Raji (cell line): Measurements from ENCODE around the gene SGMS1.

ENCODE experiments used
- POLR2A ChIP-seq: IDR thresholded peaks from 2 replicates; pipeline ENCODE4 v1.6.1; 2011; ENCODE audit warnings: low read depth, low read length, control low read depth; ENCODE audit not compliant: insufficient read depth

SGMS1 gene

DNA sequence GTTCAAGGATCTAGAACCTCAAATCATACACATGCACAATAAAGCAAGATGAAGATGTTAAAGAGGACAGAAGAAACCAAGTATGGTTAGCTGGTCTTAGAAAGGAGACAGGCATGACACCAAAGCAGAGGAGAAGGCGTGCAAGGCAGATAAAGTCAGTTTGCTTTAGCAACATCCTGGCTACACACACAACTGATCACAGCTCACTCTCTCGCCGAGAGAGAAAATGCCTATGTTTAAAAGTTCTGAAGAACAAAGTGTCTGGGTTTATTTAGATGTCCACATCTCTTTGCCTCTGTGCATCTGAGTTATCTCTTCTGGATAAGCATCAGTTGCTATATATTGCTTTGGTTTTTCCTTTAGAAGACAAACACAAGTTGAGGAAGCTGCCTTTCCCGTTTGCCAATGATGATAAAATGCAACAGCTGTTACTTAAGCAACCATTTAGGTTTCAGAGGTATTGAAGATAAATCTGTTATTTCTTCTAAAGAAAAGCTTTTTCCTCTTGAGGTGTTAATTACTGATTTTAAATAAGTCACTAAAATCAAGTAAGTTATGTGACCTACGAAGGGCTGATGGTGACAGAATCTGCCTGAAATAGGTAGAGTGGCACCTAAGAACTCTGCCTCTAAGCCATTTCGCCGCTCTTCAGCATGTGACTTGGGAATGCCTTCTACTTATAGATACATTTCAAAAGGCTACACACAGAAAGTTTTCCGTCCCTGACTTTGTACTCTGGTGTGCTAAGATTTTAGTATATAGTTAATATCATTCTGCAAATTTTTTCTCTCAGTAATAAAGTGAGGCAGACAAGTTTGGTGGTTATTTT lies 226.2 kb downstream of the SGMS1 start:
- no peak for TF ChIP-seq POLR2A

DNA sequence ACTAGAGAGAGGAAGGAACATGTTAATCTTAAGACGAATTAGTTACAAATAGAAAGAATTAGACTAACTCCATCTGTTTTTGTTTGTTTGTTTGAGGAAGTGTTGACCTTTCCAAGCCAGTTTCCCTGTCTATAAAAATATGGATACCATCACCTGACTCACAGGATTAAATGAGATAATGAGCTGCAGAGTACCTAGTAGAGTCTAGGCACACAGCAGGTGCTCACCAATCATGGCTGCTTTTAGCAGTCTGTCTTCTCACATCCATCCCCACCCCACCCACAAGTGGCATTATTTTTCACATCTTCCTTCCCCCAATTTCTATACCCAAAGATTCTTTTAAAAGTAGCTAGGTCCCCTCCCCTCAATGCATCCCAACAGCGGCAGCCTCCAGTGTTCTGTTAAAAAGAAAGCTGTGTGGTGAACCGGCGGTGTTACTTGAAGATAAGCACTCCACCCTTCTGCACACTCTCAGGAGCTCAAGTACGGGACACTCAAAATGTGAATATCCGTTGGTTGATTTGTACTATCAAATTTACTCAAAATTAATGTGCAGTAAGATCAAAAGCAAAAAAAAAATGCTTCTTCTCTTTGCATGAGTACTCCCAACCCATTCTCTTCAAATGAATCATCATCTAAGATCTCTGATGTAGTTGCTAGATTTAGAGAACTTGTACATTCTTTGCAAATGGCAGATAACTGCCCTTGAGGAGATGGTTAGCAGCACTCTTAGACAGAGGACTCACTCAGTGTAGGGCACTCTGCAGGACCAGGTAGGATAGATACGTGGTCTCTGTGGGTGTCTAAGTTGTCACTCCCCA lies 227.1 kb downstream of the SGMS1 start:
- TF ChIP-seq POLR2A: no peak

DNA sequence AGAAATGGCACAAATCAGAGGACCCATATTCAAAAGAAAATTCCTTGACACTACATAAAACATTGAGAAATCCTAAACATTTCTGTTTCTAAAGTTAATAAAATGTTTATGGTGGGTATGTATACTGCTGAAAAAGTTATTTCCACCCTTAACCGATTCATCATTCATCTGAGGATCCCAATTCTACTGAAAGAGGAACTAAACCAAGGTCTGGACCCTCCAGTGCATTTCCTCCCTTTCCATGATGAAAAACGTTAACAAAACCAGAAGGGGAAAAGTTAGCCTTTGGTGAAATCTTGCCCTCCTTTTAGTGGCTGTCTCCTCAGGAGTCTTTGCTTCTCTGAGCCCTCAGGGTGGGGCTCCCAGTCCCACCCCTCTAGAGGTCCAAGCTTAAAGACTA lies 227.9 kb downstream of the SGMS1 start:
- TF ChIP-seq POLR2A: no peak

DNA sequence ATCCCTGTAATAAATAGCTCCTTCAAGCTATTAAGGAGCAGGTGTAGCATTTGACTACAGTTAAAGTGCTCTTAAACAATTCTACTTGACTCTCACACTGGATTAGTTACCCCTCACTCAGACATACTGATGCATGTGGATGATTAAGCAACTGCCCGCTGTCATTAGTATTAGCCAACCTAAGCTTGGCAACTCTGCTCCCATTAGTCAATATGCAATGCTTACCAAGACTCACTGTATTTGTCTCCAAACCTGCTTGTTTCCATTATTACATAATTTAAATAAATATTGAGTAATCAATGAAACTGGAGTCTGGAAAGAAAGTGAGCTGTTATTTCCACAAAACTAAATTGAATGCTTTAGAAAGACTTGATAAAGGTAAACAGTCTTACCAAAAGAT lies 228.5 kb downstream of the SGMS1 start:
- TF ChIP-seq POLR2A: no peak

- TF ChIP-seq POLR2A: no peak
Measured at GRCh38 chr10:50394832-50395231, 228.9 kb downstream of the SGMS1 start.

DNA sequence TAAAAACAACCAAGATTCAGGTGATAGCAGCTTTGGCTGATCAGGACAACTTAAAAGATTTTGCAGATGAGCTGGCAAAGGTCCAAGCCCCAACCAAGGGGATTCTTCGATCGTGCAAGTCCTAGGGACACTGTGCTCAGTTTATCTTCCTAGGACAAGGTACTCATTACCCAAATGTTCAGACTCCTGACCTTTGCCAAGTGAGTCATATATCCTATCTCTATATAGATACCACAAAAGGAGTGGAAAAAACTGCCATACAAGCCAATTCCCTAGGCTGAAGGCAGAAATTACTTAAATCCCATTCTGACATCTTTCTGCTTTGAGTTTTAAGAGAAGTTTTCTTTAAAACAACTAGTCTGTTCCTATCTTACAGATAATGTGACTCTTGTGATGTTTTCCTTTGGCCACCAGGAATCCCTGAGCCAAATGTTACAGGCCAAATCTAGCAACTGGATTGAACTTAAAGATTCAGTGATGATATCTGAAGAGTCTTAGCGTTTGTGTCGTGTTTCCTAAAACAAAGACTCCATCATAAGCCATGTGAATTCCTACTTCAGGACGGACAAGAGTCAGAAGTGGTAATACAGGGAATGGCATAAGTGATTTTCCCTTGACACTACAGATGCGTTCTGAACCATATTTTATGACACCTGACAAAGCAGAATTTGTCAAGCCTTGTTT lies 229.8 kb downstream of the SGMS1 start:
- no peak for TF ChIP-seq POLR2A

DNA sequence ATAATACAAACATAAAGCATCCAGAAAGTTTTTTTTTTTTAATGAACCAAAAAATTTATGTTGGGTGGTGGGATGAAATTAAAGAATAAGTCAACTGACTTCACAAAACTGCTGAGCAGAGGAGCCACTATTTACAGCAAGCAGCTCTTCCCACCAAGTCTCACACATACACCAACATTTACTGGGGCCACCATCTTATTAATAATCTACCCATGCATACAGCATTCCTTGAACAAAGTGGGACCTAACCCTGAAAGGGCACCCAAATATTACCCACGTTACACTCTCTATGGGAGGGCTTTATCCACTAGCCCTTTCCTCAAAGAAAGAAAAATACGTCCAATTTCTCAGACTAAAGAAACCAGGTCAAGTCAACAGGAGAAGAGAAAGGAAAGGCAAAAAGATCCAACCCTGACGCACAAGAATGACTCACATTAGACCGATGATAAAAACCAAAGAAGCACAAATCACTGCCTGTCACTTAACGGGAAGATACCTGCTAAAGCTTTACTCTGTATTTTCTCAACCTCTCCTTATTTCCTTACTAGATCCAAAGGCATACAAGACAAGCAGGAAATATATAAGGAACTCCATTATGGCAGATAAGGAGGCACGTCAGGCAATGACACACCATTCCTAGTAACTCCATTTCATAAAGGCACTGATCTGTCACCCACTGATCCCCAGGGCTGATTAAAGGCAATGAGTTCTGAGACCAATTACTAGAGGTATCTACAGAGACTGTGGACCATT lies 230.6 kb downstream of the SGMS1 start:
- TF ChIP-seq POLR2A: no peak

- TF ChIP-seq POLR2A: no peak
Measured at GRCh38 chr10:50392426-50392825, 231.3 kb downstream of the SGMS1 start.

DNA sequence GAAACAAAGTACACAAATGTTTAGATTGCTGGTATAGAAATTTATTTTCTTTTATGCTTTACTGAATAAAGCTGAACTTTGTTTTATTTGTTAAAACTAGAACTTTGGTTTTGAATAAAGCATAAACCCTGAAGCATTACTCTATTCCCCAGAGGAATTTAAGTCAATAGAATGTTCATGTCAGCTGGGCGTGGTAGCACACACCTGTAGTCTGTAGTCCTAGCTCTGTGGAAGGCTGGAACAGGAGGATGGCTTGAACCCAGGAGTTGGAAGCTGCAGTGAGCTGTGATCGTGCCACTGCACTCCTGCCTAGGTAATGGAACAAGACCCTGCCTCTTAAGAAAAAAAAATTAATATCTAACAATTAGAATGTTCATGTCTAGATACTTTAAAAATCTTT lies 233.5 kb downstream of the SGMS1 start:
- no peak for TF ChIP-seq POLR2A

- TF ChIP-seq POLR2A: no peak
Measured at GRCh38 chr10:50388181-50388580, 235.6 kb downstream of the SGMS1 start.

DNA sequence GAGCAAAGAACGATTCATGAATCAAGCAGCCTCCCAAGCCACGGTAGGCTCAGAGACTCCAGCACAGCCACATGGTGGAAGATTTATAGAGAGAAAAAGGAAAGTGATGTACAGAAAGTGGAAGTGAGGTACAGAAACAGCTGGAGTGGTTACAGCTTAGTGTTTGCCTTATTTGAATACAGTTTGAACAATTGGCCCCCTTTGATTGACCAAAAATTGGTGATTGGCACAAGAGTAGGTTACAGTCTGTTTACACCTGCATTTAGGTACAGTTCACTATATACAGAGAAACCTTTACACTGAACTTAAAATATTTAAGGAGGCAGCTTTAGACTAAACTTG lies 236.1 kb downstream of the SGMS1 start:
- no peak for TF ChIP-seq POLR2A

DNA sequence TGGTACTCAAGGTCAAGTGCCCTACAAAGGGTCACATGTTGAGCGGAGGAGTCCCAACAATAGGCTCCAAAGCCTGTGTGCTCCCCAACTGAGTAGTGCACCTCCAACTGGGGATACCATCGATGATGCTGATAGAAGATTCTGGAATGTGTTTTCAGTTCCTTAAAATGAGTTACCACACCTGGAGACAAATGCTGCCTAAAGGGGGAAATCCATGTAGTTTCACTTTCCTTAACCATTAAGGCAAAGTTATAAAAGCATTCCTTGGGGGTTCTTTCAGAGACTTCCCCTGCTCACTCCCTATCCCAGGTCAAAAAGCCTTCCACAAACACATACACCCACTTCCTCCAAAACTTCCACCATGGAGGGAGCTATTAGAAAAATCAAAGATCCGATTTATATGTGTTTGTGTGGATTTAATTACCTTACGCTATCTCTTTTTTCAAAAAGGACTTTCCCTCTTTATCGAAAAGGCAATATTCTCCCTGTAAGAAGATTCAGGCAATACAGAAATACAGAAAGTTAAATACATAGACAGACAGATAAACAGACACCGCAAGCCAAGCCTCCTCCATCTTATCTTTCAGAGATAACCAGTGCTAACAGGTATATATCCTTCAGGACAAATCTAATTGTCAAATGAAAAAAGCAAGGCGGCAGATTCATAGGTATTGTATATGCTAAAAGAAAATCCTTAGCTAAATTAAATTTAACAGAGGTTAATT lies 236.6 kb downstream of the SGMS1 start:
- no peak for TF ChIP-seq POLR2A

DNA sequence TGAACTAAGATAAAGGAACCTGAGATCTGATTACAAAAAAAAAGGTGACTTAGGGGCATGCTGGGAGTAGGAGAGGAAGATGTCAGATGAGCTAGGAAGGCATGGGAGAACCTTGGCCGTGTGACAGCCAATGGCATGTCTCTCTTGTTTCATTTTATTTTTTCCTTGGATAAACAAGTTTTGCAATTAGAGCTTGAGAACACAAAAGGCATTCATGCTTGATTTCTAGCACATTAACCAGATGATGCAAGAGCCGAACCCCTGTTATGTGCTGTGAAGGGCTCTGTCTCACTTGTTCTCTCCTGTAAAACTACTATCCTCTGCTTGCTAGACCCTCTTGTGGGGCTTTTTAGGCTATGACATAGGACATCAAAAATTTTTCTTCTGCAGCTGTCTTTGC lies 238.1 kb downstream of the SGMS1 start:
- no peak for TF ChIP-seq POLR2A

DNA sequence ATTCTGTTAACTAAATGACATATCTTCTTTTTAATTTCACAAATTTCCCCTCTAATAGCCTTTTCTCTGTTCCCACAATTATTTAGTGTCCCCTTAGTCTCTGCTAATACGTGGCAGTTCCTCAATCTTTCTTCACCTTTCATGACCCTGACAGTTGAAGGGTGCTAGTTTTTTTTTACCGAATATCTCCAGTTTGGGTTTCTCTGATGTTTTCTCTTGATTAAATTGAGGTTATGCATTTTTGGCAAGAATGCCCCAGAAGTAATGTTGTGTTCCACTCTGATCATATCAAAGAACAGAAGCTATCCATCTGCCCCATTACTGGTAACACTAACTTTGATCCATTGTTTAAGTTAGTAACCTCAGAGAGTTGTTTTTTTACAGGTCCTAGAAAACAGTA lies 238.9 kb downstream of the SGMS1 start:
- TF ChIP-seq POLR2A: no peak
